Measurements from ENCODE around the gene ZNF212.
"Not testable (repeated sequence)": the region's sequence is repeated elsewhere in the genome, so short reads cannot be mapped to it uniquely, and the experiment has no call there.

ZNF212 gene

GRCh38 chr7:149255174-149255573 lies 15.7 kb downstream of the ZNF212 start:
- no peak for DNase-seq

GRCh38 chr7:149256568-149256967 lies 17.1 kb downstream of the ZNF212 start:
- no peak for DNase-seq

DNA sequence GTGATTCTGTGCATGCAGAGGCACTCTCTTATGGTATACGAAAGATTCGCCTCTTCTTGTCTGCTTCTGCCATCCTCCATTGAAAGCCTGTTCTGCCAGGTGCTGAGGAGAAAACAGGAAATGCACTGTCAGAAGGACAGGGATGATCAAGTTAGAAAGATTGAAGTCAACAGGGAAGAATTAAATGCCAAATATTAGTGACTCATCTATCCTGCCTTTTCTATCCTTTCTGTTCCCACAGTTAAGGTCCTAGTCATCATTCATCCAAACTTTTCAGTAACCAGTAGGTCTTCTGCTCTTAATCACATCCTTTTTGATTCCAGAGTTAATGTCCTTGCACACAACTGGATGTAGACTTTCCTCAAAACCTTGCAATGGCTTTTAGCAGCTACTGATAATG lies 17.7 kb downstream of the ZNF212 start:
- no peak for DNase-seq

DNA sequence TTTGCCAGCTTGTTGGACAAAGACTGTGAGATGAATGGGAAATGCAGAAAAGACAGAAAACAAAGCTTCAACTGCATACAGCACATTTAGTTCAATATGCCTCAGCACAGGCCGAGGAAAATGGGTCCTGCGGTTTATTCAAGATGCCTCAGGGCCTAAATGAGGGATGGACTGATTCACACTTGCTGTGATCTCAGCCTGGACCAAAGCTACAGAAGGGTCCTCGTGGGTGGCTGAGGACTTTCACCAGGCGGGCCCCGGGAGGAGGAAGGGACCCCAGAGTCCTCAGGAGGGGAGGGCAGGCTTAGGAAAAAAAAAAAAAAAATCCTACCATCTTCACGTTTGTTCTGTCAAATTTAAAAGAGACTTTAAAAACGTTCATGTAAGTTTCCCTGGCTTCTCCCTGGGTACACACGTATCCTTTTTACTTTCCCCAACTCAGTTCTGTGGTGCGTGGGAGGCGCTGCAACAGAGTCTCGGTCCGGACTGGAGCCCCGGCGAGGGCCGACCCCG lies 21.9 kb downstream of the ZNF212 start:
- no peak for DNase-seq

DNA sequence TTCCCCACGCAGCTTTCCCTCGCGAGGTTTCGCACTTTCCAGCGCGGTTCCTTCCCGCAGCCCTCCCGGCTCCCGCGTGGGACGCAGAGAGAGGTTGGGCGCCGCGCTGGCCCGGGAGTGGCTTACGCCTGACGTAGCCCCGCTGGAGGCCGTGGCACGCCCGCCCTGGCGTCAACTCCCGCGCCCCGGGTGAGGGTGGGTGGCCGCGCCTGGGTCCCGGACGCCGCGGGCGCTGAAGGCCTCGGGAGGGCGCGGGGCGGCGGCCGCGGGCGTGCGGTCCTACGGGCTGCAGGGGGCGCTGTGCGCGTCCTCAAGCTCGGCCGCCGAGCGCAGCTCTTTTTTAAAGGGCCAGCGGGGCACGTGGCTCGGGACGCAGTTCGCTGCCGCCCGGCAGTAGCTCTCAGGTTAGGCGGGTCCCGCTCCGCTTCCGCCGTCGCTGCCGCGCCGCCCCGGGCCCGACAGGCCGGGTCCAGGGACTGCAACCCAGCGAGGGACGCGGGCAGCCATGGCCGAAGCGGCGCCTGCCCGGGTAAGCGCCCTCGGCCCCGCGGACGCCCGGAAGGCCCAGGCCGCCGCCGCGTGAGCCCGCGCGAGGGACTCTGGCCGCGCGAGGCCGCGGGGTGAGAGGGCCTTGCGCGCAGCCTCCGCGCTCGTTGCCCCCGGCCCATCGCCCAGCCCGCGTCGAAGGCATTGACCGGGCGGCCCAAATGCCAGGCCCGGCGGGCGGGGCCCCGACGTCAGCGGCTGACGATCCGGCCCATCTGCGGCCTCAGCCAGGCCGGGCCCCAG lies 22.6 kb downstream of the ZNF212 start, which contains the start of gene ZNF783:
Gene ZNF783, plus strand, starts transcription at position 368 of the 789 bp plus-strand sequence. Its CDS starts 138 bp downstream, at position 506.
- DNase-seq = peak; percentile 82 to 86

GRCh38 chr7:149266451-149266850 lies 27.0 kb downstream of the ZNF212 start:
- DNase-seq = no peak

DNA sequence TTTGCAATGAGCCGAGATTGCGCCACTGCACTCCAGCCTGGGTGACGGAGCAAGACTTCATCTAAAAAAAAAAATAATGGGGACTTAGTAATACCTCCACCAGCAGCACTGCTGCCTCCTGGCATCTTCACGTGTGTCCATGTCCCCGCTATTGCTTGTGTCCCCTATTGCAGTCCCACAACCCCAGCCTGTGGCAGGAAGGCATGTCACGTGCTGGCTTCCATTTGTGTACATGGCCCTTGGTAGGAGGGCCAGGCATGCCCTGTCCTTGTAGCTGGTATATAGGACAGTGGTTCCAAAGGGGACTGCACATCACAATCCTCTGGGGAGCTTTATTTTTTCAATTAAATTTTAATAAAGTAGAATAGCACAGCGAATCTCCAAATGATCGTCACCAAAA lies 28.3 kb downstream of the ZNF212 start:
- DNase-seq = no peak

DNA sequence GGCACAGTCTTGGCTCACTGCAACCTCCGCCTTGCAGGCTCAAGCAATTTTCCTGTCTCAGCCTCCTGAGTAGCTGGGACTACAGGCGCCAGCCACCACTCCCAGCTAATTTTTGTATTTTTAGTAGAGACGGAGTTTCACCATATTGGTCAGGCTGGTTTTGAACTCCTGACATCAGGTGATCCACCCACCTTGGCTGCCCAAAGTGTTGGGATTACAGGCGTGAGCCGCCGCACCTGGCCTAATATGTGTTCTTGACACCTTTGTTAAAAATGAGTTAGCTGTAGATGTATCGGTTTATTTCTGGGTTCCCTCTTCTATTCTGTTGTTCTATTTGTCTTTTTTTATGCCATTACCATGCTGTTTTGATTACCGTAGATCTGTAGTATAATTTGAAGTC lies 35.0 kb downstream of the ZNF212 start:
- DNase-seq = not testable (repeated sequence)

- no peak for DNase-seq
Observed at GRCh38 chr7:149277871-149278270, 38.4 kb downstream of the ZNF212 start.

DNA sequence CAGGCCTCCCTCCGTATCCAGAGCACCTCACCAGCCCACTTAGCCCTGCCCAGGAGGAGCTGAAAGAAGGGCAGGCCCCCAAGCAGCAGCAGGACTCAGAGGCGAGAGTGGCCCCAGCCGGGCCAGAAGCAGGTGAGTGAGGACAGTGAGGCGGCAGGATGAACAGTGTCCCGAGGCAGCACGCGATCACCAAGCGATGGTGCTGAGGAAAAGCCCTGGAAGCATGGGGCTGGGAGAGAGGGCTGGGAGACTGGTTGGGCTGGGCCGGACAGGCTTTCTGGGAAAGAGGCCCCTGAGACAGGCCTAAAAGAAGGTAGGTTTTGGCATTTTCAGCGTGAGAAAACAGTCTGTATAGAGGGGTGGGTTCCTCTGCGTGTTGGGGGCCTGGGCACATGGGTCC lies 38.9 kb downstream of the ZNF212 start:
- no peak for DNase-seq

DNA sequence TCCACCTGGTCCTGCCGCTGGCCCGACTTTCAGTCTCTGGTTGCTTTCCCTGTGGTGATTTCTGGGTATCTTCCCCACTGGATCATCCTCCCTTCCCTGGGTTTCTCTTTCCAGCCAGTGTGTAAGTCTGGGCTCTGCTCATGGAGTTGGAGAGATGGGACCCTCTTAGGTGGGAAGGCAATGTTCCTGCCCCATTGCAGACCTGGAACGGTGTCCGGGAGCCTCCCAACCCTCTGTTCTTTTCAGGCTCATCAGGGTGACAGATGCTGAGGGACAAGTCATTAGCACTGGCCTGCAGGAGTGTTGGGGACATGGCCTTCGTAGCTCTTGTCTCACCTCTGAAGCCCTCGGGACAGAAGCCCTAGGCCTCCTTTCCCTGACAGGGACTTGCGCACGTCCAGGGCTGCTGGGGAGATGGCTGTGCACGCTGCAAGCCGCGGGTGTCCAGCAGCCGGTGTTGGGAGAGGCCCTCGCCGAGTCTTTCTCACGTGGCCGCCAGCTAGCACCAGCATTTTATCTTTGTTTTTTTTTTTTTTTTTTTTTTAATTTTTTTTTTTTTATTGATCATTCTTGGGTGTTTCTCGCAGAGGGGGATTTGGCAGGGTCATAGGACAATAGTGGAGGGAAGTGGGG lies 39.8 kb downstream of the ZNF212 start:
- DNase-seq = no peak

GRCh38 chr7:149280151-149280550 lies 40.7 kb downstream of the ZNF212 start:
- DNase-seq = no peak

GRCh38 chr7:149280661-149281507 lies 41.4 kb downstream of the ZNF212 start:
- DNase-seq = no peak

- DNase-seq = no peak
Observed at GRCh38 chr7:149281508-149282330, 42.3 kb downstream of the ZNF212 start.

DNA sequence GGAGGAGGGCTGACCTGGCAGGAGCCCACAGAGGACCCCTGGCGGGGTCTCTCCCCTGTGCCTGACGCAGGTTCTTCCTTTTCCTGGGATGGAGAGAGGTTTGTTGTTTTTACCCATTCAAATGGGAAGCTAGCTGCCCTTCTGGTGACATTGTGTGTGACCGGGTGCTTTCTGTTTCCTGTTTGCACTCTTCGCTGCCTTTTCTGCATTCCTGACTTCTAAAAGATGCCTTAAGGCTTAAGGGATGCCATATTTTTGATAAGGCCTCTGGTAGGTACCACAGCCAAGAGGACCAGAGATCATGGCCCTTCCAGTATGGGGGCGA lies 42.8 kb downstream of the ZNF212 start:
- DNase-seq = no peak

DNA sequence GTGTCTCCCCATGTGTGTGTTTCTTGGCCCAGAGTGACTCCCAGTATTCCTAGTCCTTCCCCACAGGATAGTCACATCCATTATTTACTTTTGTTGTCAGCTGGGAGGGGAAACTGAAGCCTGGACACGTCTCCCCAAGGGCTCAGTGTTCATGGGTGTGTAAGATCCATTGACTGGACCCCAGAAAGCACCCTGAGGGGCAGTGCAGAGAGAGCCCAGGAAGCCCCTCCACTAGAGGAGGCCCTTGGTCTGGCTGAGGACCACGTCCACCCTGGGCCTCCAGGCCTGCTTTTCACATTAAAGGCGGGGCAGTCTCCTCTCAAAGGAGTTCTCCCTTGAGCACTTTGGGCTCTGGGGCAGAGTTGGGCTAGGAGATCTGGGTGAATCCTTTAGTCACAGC lies 43.9 kb downstream of the ZNF212 start:
- no peak for DNase-seq

GRCh38 chr7:149284343-149284742 lies 44.9 kb downstream of the ZNF212 start:
- DNase-seq = peak; percentile 30 to 37

DNA sequence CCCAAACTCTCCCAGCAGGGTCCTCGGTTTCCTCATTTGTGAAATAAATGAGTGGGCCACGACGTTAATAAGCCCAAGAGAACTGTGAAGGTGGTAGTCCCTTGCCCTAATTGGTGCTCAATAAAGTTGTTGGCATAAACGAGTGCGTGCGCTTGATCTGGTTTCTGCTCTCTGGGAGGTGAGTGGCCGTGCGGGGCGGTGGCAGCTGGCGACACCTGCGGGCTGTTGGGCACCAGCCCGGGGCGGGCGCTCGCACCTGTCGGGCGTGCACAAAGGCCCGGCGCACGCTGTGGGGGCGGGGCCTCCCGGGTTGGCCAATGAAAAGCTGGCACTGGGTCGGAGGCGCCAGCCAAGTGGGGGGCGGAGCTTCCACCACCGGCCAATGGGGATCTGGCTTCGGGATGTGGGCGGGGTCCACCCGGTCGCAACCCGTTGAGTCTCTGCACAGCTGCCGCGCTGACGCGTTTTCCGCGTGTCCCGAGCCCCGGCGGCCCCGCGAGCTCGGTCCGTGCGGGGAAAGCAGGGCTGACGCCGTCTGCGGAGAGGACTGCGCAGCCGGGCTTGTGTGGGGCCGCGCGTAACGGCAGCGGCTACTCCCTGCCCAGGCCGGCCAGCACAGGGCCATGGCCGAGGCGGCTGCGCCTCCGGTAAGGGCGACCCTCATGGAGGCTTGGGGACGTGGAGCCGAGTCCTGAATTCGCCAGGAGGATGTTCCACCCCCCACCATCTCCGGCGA lies 45.6 kb downstream of the ZNF212 start:
- DNase-seq = peak; percentile 98

GRCh38 chr7:149285603-149286002 lies 46.2 kb downstream of the ZNF212 start:
- no peak for DNase-seq

DNA sequence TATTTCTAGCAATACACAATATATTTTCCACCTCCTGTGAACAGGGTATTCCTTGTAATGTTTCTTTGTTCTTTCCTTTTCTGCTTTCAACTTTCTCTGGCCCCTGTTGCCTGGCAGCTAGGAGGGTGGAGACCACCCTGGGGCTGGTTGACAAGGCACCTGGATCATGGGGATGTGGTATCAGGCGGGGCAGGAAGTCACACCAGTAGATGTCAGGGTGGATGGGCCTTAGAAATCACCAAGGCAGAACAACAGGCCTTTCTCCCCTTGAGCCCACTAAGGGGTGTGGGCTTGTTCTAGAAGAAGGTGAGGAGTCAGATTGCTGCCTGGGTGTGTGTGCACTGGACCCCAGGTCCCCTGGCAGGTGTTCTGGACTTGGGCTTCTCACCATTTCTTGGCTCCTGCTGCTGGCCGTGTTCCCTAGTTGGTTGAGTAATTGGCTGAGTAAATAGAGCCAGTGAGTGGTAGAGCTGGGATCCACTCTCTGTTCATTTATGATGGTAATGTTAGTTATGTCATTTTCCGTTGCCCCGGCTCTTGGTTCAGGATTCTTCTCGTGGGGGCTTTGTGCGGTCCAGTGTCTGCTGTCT lies 47.5 kb downstream of the ZNF212 start:
- DNase-seq = no peak

DNA sequence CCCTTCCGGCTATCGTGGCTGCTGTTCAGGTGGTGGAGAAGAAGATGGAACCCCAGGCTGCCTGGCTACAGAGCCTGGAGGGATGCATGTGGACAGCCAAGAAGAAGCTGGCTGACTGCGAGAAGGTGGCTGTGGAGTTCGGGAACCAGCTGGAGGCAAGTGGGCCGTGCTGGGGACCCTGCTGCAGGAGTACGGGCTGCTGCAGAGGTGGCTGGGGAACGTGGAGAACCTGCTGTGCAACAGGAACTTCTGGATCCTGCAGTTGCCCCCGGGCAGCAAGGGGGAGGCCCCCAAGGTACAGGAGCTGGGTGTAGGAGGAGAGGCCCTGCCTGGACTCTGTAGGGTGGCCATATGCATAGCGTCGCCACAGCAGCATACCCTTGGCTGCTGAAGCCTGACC lies 48.2 kb downstream of the ZNF212 start:
- no peak for DNase-seq

Measured in activated CD4-positive, alpha-beta T cell treated with anti-CD3 and anti-CD28 coated beads for 4 hours (primary cell).